Measurements from ENCODE around the gene GPR27. TPM values are rescaled to one million over a fixed set of nuclear protein-coding genes. Genes with fewer than 3 reads are reported as not detected.

Gene GPR27
- polyA plus RNA-seq, 4 donors = 7.5 to 10.1 (median 9.6) TPM

GRCh38 chr3:71784201-71784913, 30.7 kb downstream of the GPR27 start:
- DNase-seq (ENCODE audit: low read depth in 4 of 4, low spot score in 2 of 4) = no peak

GRCh38 chr3:71784914-71785531, 31.4 kb downstream of the GPR27 start, which contains the start of gene PROK2:
Gene PROK2, minus strand, starts transcription at chr3:71785148. Its CDS starts 96 bp downstream, at chr3:71785052.
- peak in 1 of 4 donors; percentile 23 for DNase-seq (ENCODE audit: low read depth in 4 of 4, low spot score in 2 of 4)

- DNase-seq (ENCODE audit: low read depth in 4 of 4, low spot score in 2 of 4) = peak in 1 of 4 donors; percentile 17
Measured at GRCh38 chr3:71785532-71786216, 32.0 kb downstream of the GPR27 start.

GRCh38 chr3:71786217-71786549, 32.5 kb downstream of the GPR27 start:
- no peak for DNase-seq (ENCODE audit: low read depth in 4 of 4, low spot score in 2 of 4)

GRCh38 chr3:71786551-71786950, 32.9 kb downstream of the GPR27 start:
- no peak for DNase-seq (ENCODE audit: low read depth in 4 of 4, low spot score in 2 of 4)

- no peak for DNase-seq (ENCODE audit: low read depth in 4 of 4, low spot score in 2 of 4)
Measured at GRCh38 chr3:71787851-71788405, 34.3 kb downstream of the GPR27 start.

GRCh38 chr3:71789922-71790321, 36.3 kb downstream of the GPR27 start:
- DNase-seq (ENCODE audit: low read depth in 4 of 4, low spot score in 2 of 4) = no peak

- DNase-seq (ENCODE audit: low read depth in 4 of 4, low spot score in 2 of 4) = no peak
Measured at GRCh38 chr3:71791634-71792033, 38.0 kb downstream of the GPR27 start.

- DNase-seq (ENCODE audit: low read depth in 4 of 4, low spot score in 2 of 4) = no peak
Measured at GRCh38 chr3:71796290-71796689, 42.6 kb downstream of the GPR27 start.

GRCh38 chr3:71797455-71797854, 43.8 kb downstream of the GPR27 start:
- DNase-seq (ENCODE audit: low read depth in 4 of 4, low spot score in 2 of 4) = no peak

GRCh38 chr3:71800023-71800422, 46.4 kb downstream of the GPR27 start:
- DNase-seq (ENCODE audit: low read depth in 4 of 4, low spot score in 2 of 4) = no peak

GRCh38 chr3:71801986-71802385, 48.3 kb downstream of the GPR27 start:
- DNase-seq (ENCODE audit: low read depth in 4 of 4, low spot score in 2 of 4) = no peak

- DNase-seq (ENCODE audit: low read depth in 4 of 4, low spot score in 2 of 4) = no peak
Measured at GRCh38 chr3:71803248-71803647, 49.6 kb downstream of the GPR27 start.

GRCh38 chr3:71805199-71805598, 51.5 kb downstream of the GPR27 start:
- DNase-seq (ENCODE audit: low read depth in 4 of 4, low spot score in 2 of 4) = no peak

- no peak for DNase-seq (ENCODE audit: low read depth in 4 of 4, low spot score in 2 of 4)
Measured at GRCh38 chr3:71805691-71806090, 52.0 kb downstream of the GPR27 start.

Other genes with a start within 250 kb of the GPR27 start
- gene FOXP1, start 170.1 kb upstream of the GPR27 start, polyA plus RNA-seq (ENCODE audit: insufficient read length in 4 of 4) = 10 to 100 TPM; 31.2 to 45.8 (median 38.9) TPM
- 10 to 100 TPM; 10.4 to 13.2 (median 11.4) TPM for gene EIF4E3, start 28.5 kb upstream of the GPR27 start, polyA plus RNA-seq (ENCODE audit: insufficient read length in 4 of 4)
- gene PROK2, start 31.3 kb downstream of the GPR27 start, polyA plus RNA-seq (ENCODE audit: insufficient read length in 4 of 4) = under 1 TPM in 1 of 4 donors, not detected in 3; 0.17 TPM